GM23338 (cell line): ENCODE results near the gene GAB2. TPM values are rescaled to one million over a fixed set of nuclear protein-coding genes. Genes with fewer than 3 reads are reported as not detected.

Source experiments
- ATAC-seq: fragments of 200-7000 bp; cut with Tn5 transposase; 3 replicates; pipeline ENCODE4 v1.9.1; 2020
- DNase-seq: peaks from one replicate; pipeline ENCODE4 v3.0.0-alpha.2; 2015; ENCODE audit warnings: low spot score
- H2AFZ ChIP-seq: fragments of 200-600 bp; sonication (generic); 2 replicates; pipeline ENCODE4 v1.8.0; 2016; ENCODE audit warnings: antibody characterized with exemption, mild to moderate bottlenecking, moderate library complexity
- H3F3A ChIP-seq: fragments of 200-600 bp; sonication (generic); replicated peaks from 2 replicates; pipeline ENCODE4 v1.8.0; 2017; ENCODE audit warnings: antibody characterized with exemption, mixed run types, low read depth
- H3K27ac ChIP-seq: fragments of 200-600 bp; sonication (generic); 2 replicates; pipeline ENCODE4 v1.6.1; 2016; ENCODE audit warnings: low read depth
- H3K27me3 ChIP-seq: fragments of 200-600 bp; sonication (generic); 2 replicates; pipeline ENCODE4 v1.8.0; 2016; ENCODE audit warnings: mild to moderate bottlenecking, mixed run types, moderate library complexity; ENCODE audit not compliant: insufficient read depth
- H3K36me3 ChIP-seq: fragments of 200-600 bp; sonication (generic); 2 replicates; pipeline ENCODE4 v1.8.0; 2016; ENCODE audit warnings: mild to moderate bottlenecking; ENCODE audit not compliant: insufficient read depth
- H3K4me1 ChIP-seq: fragments of 200-600 bp; sonication (generic); 2 replicates; pipeline ENCODE4 v1.8.0; 2016; ENCODE audit warnings: mild to moderate bottlenecking, moderate library complexity; ENCODE audit not compliant: insufficient read depth
- H3K4me2 ChIP-seq: fragments of 200-600 bp; sonication (generic); 2 replicates; pipeline ENCODE4 v1.7.1; 2017; ENCODE audit warnings: mixed run types
- H3K4me3 ChIP-seq: fragments of 200-600 bp; sonication (generic); 2 replicates; pipeline ENCODE4 v1.6.1; 2016; ENCODE audit warnings: mixed run types
- H3K79me2 ChIP-seq: fragments of 200-600 bp; sonication (generic); replicated peaks from 2 replicates; pipeline ENCODE4 v1.8.0; 2017; ENCODE audit warnings: mild to moderate bottlenecking; ENCODE audit not compliant: insufficient read depth
- H3K9me2 ChIP-seq: fragments of 200-600 bp; sonication (generic); 2 replicates; pipeline ENCODE4 v1.8.0; 2017; ENCODE audit not compliant: insufficient read depth
- H4K20me1 ChIP-seq: fragments of 200-600 bp; sonication (generic); replicated peaks from 2 replicates; pipeline ENCODE4 v1.8.0; 2017; ENCODE audit warnings: mild to moderate bottlenecking; ENCODE audit not compliant: insufficient read depth
- H3K27ac Mint-ChIP-seq: 2 replicates; pipeline ENCODE4 v1.8.0; 2020; ENCODE audit warnings: inconsistent platforms, mild to moderate bottlenecking, moderate library complexity, mixed read lengths
- H3K27me3 Mint-ChIP-seq: 3 replicates; pipeline ENCODE4 v1.8.0; 2022; ENCODE audit warnings: low read depth, mild to moderate bottlenecking, moderate library complexity, mixed read lengths, inconsistent platforms; ENCODE audit not compliant: insufficient read depth, poor library complexity
- H3K36me3 Mint-ChIP-seq: 3 replicates; pipeline ENCODE4 v1.8.0; 2021; ENCODE audit warnings: low read depth, mild to moderate bottlenecking, inconsistent platforms, moderate library complexity, mixed read lengths
- H3K4me1 Mint-ChIP-seq: 3 replicates; pipeline ENCODE4 v1.8.0; 2020; ENCODE audit warnings: mild to moderate bottlenecking, inconsistent platforms, mixed read lengths
- H3K4me3 Mint-ChIP-seq: 3 replicates; pipeline ENCODE4 v1.8.0; 2021; ENCODE audit warnings: moderate library complexity, mild to moderate bottlenecking, inconsistent platforms, mixed read lengths
- H3K9me3 Mint-ChIP-seq: 3 replicates; pipeline ENCODE4 v1.8.0; 2020; ENCODE audit warnings: moderate library complexity, mild to moderate bottlenecking, inconsistent platforms, mixed read lengths
- CREB1 ChIP-seq: fragments of 250-450 bp; sonication (Bioruptor Pico); IDR thresholded peaks from 2 replicates; pipeline ENCODE4 v1.5.0; 2020; ENCODE audit warnings: low read depth, mild to moderate bottlenecking, moderate library complexity
- EZH2 ChIP-seq: fragments of 200-600 bp; sonication (generic); IDR thresholded peaks from one replicate; pipeline ENCODE4 v1.8.0; 2017; ENCODE audit warnings: antibody characterized with exemption, mild to moderate bottlenecking, low read depth; ENCODE audit not compliant: unreplicated experiment
- EZH2phosphoT487 ChIP-seq: fragments of 200-600 bp; sonication (generic); IDR thresholded peaks from one replicate; pipeline ENCODE4 v1.8.1; 2018; ENCODE audit warnings: antibody characterized with exemption; ENCODE audit not compliant: unreplicated experiment
- JUNB ChIP-seq: IDR thresholded peaks from one replicate; pipeline ENCODE4 v1.6.1; 2016; ENCODE audit warnings: antibody characterized with exemption; ENCODE audit not compliant: unreplicated experiment
- NANOG ChIP-seq: IDR thresholded peaks from 2 replicates; pipeline ENCODE4 v1.6.1; 2016; ENCODE audit warnings: antibody characterized with exemption, borderline replicate concordance
- ZNF114 ChIP-seq: fragments of 250-450 bp; sonication (Bioruptor Pico); IDR thresholded peaks from 2 replicates; pipeline ENCODE4 v1.5.0; 2020; ENCODE audit warnings: mild to moderate bottlenecking, moderate library complexity
- ZNF331 ChIP-seq: fragments of 250-450 bp; sonication (Bioruptor Pico); IDR thresholded peaks from 2 replicates; pipeline ENCODE4 v1.5.0; 2020; ENCODE audit warnings: low read depth, mild to moderate bottlenecking, moderate library complexity
- polyA plus RNA-seq: library from polyadenylated mRNA; unstranded; fragments of >200 nt; fragmentation: Nextera tagmentation; extraction: Ambion mirVana; gene quantifications from 2 replicates; pipeline ENCODE4 v1.2.1, GENCODE V29; 2016
- total RNA-seq: library from RNA; depleted of rRNA; stranded (reverse); fragments of >200 nt; shearing (Covaris generic); gene quantifications from 2 replicates; pipeline ENCODE4 v1.2.3, GENCODE V29; 2014
- TF ChIP-seq, protein P1 (sequence below): IDR thresholded peaks from 2 replicates; pipeline ENCODE4 v1.6.1; 2016; ENCODE audit warnings: antibody characterized with exemption
- TF ChIP-seq, protein P2 (sequence below), 2 experiments: fragments of 200-600 bp in 1 of 2; sonication (generic) in 1 of 2; conservative IDR thresholded peaks; 2 replicates each; pipeline versions ENCODE4 v1.5.1 to v1.6.1; 2016 to 2017; ENCODE audit warnings: antibody characterized with exemption in 2 of 2, low read depth in 2 of 2, mild to moderate bottlenecking in 2 of 2, moderate library complexity in 1 of 2
- TF ChIP-seq, protein P3 (sequence below): IDR thresholded peaks from one replicate; pipeline ENCODE4 v1.6.1; 2018; ENCODE audit warnings: antibody characterized with exemption; ENCODE audit not compliant: unreplicated experiment

Gene GAB2
- total and polyA plus RNA-seq, 2 experiments from 2014 or later: 2.0 to 10.8 TPM

- Mint-ChIP-seq H3K4me1 (peaks cover 10% of the 10 kb centered on the region), H3K4me3 (no peak overlapping the region), H3K36me3 (no peaks in the 10 kb centered on the region; the same call in 2 of the 3 replicates), H3K27me3 (peaks cover 13% of the 10 kb centered on the region), H3K9me3 (no peaks in the 10 kb centered on the region), H3K27ac (0 out of 2 replicates have a peak overlapping the region, but pooled peaks have one; percentile 6)
- no peak for TF ChIP-seq NANOG
- TF ChIP-seq, protein P1, sequence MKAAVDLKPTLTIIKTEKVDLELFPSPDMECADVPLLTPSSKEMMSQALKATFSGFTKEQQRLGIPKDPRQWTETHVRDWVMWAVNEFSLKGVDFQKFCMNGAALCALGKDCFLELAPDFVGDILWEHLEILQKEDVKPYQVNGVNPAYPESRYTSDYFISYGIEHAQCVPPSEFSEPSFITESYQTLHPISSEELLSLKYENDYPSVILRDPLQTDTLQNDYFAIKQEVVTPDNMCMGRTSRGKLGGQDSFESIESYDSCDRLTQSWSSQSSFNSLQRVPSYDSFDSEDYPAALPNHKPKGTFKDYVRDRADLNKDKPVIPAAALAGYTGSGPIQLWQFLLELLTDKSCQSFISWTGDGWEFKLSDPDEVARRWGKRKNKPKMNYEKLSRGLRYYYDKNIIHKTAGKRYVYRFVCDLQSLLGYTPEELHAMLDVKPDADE: no peak
- H3K4me3 ChIP-seq: no peak overlapping the region
- H3K4me1 ChIP-seq: peaks cover 8% of the 10 kb centered on the region; the same call in 1 of the 2 replicates
- H2AFZ ChIP-seq: no peak overlapping the region
- H3F3A ChIP-seq: 0 out of 2 replicates have a peak, but pooled peaks cover 5% of the 10 kb centered on the region
- H3K27me3 ChIP-seq: no peaks in the 10 kb centered on the region
- H3K36me3 ChIP-seq: no peaks in the 10 kb centered on the region
- no peak overlapping the region for H3K4me2 ChIP-seq
- DNase-seq (no peak), ATAC-seq (no peak)
- no peaks in the 10 kb centered on the region for H4K20me1 ChIP-seq
- no peaks in the 10 kb centered on the region for H3K79me2 ChIP-seq
- H3K27ac ChIP-seq: no peak overlapping the region
- H3K9me2 ChIP-seq: no peaks in the 10 kb centered on the region
Measured at GRCh38 chr11:78192911-78193351, 224.7 kb downstream of the GAB2 start.

DNA sequence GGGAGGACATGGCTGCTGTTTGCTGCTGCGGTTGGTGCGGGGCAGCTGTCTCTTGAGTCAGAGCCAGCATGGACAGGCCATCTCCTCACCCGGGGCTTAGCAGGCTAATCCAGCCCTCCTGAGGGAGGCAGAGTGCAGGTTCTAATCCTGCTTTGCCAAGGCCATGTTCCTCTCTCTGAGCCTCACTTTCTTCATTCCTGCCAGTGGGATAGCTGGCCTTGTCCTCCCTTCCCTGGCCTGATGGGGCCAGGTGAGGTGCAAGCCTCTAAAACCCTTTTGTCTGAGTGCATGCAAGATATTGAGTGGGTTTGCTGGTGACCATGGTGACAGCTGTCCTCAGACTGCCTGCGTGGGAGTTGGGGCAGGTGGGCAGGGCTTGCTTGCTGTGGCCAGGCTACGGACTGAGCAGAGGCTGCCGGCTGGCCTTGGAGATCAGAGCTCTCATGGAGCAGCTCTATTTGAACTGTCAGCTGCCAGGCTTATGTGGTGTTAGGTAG lies 225.3 kb downstream of the GAB2 start:
- Mint-ChIP-seq H3K27ac (no peak overlapping the region), H3K4me1 (peaks cover 16% of the 10 kb centered on the region), H3K9me3 (no peaks in the 10 kb centered on the region), H3K4me3 (no peak overlapping the region), H3K27me3 (peaks cover 12% of the 10 kb centered on the region), H3K36me3 (no peaks in the 10 kb centered on the region; the same call in 2 of the 3 replicates)
- Histone ChIP-seq H3K4me1 (peaks cover 13% of the 10 kb centered on the region; the same call in 1 of the 2 replicates), H3K27me3 (no peaks in the 10 kb centered on the region), H3K36me3 (no peaks in the 10 kb centered on the region), H3K27ac (no peak overlapping the region), H3K79me2 (no peaks in the 10 kb centered on the region), H3F3A (0 out of 2 replicates have a peak, but pooled peaks cover 8% of the 10 kb centered on the region), H3K4me3 (no peak overlapping the region), H3K9me2 (no peaks in the 10 kb centered on the region), H2AFZ (no peak overlapping the region), H4K20me1 (no peaks in the 10 kb centered on the region; the same call in 1 of the 2 replicates), H3K4me2 (no peak overlapping the region)
- no peak for DNase-seq
- no peak for ATAC-seq
- TF ChIP-seq EZH2phosphoT487: no peak

DNA sequence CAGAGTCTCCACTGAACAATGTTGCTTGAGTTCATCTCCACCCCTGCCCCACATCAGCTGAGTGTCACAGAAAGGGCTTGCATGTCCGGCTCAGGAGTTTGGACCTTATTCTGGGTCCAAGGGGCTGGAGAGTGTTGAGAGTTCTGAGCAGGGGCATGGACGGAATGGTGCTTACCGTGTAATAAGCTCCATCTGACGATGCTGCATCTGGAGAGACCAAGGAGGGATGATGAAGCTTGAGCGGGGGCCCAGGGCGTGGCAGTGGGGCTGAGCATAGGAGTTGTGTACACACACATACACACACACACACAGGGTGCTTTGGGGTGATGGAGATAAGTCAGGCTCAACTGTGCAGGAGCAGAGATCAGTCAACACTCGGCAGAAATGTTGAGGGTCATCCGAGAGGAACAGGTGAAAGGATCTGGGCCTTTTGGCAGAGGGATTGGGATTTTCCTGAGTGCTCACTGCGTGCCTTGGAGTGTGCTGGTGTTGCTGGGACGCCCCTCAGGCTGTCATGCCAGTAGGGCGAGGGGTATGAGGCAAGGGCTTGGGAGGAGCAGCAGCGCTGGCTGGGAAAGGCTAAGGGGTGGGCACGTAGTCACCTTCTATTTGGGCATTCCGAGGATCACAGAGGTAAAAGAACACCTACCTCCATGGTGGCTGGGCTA lies 226.6 kb downstream of the GAB2 start:
- H3K27me3 ChIP-seq: no peaks in the 10 kb centered on the region
- H3K4me1 ChIP-seq: peaks cover 15% of the 10 kb centered on the region; the same call in 1 of the 2 replicates
- H3F3A ChIP-seq: 0 out of 2 replicates have a peak, but pooled peaks cover 8% of the 10 kb centered on the region
- H3K4me3 ChIP-seq: no peak overlapping the region
- H3K27me3 Mint-ChIP-seq: peaks cover 18% of the 10 kb centered on the region
- H3K27ac Mint-ChIP-seq: peak overlapping the region; percentile 28; the same call in 1 of the 2 replicates
- no peaks in the 10 kb centered on the region for H3K9me3 Mint-ChIP-seq
- no peak overlapping the region for H3K27ac ChIP-seq
- H3K4me3 Mint-ChIP-seq: no peak overlapping the region
- no peaks in the 10 kb centered on the region for H3K36me3 Mint-ChIP-seq
- H3K79me2 ChIP-seq: no peaks in the 10 kb centered on the region
- DNase-seq (no peak), ATAC-seq (no peak)
- H2AFZ ChIP-seq: no peak overlapping the region
- H3K4me1 Mint-ChIP-seq: peaks cover 21% of the 10 kb centered on the region
- no peaks in the 10 kb centered on the region for H3K9me2 ChIP-seq
- no peaks in the 10 kb centered on the region; the same call in 1 of the 2 replicates for H4K20me1 ChIP-seq
- no peaks in the 10 kb centered on the region for H3K36me3 ChIP-seq
- no peak overlapping the region for H3K4me2 ChIP-seq
- TF ChIP-seq, protein P2, sequence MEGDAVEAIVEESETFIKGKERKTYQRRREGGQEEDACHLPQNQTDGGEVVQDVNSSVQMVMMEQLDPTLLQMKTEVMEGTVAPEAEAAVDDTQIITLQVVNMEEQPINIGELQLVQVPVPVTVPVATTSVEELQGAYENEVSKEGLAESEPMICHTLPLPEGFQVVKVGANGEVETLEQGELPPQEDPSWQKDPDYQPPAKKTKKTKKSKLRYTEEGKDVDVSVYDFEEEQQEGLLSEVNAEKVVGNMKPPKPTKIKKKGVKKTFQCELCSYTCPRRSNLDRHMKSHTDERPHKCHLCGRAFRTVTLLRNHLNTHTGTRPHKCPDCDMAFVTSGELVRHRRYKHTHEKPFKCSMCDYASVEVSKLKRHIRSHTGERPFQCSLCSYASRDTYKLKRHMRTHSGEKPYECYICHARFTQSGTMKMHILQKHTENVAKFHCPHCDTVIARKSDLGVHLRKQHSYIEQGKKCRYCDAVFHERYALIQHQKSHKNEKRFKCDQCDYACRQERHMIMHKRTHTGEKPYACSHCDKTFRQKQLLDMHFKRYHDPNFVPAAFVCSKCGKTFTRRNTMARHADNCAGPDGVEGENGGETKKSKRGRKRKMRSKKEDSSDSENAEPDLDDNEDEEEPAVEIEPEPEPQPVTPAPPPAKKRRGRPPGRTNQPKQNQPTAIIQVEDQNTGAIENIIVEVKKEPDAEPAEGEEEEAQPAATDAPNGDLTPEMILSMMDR (conservative IDR thresholded peaks at IDR 0.05; ENCODE audit: low read depth in 2 of 2): no peak
- TF ChIP-seq, protein P1: no peak
- TF ChIP-seq ZNF114 (CRISPR knock-in tag) (no peak), ZNF331 (CRISPR knock-in tag) (no peak), EZH2 (no peak), JUNB (no peak), CREB1 (CRISPR knock-in tag) (no peak)
- TF ChIP-seq, protein P3, sequence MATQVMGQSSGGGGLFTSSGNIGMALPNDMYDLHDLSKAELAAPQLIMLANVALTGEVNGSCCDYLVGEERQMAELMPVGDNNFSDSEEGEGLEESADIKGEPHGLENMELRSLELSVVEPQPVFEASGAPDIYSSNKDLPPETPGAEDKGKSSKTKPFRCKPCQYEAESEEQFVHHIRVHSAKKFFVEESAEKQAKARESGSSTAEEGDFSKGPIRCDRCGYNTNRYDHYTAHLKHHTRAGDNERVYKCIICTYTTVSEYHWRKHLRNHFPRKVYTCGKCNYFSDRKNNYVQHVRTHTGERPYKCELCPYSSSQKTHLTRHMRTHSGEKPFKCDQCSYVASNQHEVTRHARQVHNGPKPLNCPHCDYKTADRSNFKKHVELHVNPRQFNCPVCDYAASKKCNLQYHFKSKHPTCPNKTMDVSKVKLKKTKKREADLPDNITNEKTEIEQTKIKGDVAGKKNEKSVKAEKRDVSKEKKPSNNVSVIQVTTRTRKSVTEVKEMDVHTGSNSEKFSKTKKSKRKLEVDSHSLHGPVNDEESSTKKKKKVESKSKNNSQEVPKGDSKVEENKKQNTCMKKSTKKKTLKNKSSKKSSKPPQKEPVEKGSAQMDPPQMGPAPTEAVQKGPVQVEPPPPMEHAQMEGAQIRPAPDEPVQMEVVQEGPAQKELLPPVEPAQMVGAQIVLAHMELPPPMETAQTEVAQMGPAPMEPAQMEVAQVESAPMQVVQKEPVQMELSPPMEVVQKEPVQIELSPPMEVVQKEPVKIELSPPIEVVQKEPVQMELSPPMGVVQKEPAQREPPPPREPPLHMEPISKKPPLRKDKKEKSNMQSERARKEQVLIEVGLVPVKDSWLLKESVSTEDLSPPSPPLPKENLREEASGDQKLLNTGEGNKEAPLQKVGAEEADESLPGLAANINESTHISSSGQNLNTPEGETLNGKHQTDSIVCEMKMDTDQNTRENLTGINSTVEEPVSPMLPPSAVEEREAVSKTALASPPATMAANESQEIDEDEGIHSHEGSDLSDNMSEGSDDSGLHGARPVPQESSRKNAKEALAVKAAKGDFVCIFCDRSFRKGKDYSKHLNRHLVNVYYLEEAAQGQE: no peak
